PC-9 (cell line): ENCODE results near the gene NUDCD3. TPM values are rescaled to one million over a fixed set of nuclear protein-coding genes. Genes with fewer than 3 reads are reported as not detected.

Source experiments
- BruUV-seq: library from RNA; stranded (reverse); fragments of 400-500 nt; replicated peaks from 2 replicates; lab custom pipeline; 2021; lab: Mats Ljungman, UMichigan
- CTCF ChIA-PET: fragments of 300-600 bp; sonication (Branson Sonifier 250); formaldehyde crosslinking; loops from one replicate; lab custom pipeline; 2022; ENCODE audit warnings: antibody characterized with exemption; lab: Charles Lee
- POLR2A ChIA-PET: fragments of 300-600 bp; sonication (Branson Sonifier 250); formaldehyde crosslinking; loops from one replicate; lab custom pipeline; 2022; ENCODE audit warnings: antibody characterized with exemption; ENCODE audit not compliant: unreplicated experiment; lab: Charles Lee
- DNase-seq, 2 experiments: peaks; one replicate each; pipeline versions ENCODE4 v3.0.0 to v3.0.0-alpha.2; 2015 to 2022; ENCODE audit warnings: mixed read lengths in 1 of 2
- H2AFZ ChIP-seq: fragments of 200-600 bp; sonication (generic); 2 replicates; pipeline ENCODE4 v1.8.1; 2017; ENCODE audit warnings: antibody characterized with exemption
- H3F3A ChIP-seq: fragments of 200-600 bp; sonication (generic); 2 replicates; pipeline ENCODE4 v1.8.1; 2017; ENCODE audit warnings: antibody characterized with exemption, mild to moderate bottlenecking, low read depth; ENCODE audit not compliant: insufficient read depth
- H3K27ac ChIP-seq: fragments of 200-600 bp; sonication (generic); 2 replicates; pipeline ENCODE4 v1.6.1; 2016; ENCODE audit warnings: mixed run types
- H3K27me3 ChIP-seq: fragments of 200-600 bp; sonication (generic); 2 replicates; pipeline ENCODE4 v1.6.1; 2016; ENCODE audit warnings: low read depth, mixed run types; ENCODE audit not compliant: insufficient read depth
- H3K36me3 ChIP-seq: fragments of 200-600 bp; sonication (generic); 2 replicates; pipeline ENCODE4 v1.6.1; 2016; ENCODE audit warnings: low read depth, mixed run types
- H3K4me1 ChIP-seq: fragments of 200-600 bp; sonication (generic); replicated peaks from 2 replicates; pipeline ENCODE4 v1.6.1; 2016; ENCODE audit warnings: mixed run types; ENCODE audit not compliant: insufficient read depth
- H3K4me2 ChIP-seq: fragments of 200-600 bp; sonication (generic); 2 replicates; pipeline ENCODE4 v1.6.1; 2017; ENCODE audit warnings: mixed run types
- H3K4me3 ChIP-seq: fragments of 200-600 bp; sonication (generic); 2 replicates; pipeline ENCODE4 v1.6.1; 2016; ENCODE audit warnings: mixed run types
- H3K79me2 ChIP-seq: fragments of 200-600 bp; sonication (generic); 2 replicates; pipeline ENCODE4 v1.6.1; 2017; ENCODE audit warnings: low read depth, mixed run types
- H3K9me2 ChIP-seq: fragments of 200-600 bp; sonication (generic); 2 replicates; pipeline ENCODE4 v1.8.1; 2017; ENCODE audit warnings: mild to moderate bottlenecking; ENCODE audit not compliant: insufficient read depth
- H3K9me3 ChIP-seq: fragments of 200-600 bp; sonication (generic); 2 replicates; pipeline ENCODE4 v1.8.1; 2016; ENCODE audit warnings: low read depth; ENCODE audit not compliant: insufficient read depth
- H4K20me1 ChIP-seq: fragments of 200-600 bp; sonication (generic); 2 replicates; pipeline ENCODE4 v1.8.1; 2017; ENCODE audit not compliant: insufficient read depth
- CTCF ChIP-seq: fragments of 200-600 bp; sonication (generic); conservative IDR thresholded peaks from 2 replicates; pipeline ENCODE4 v1.6.1; 2017; ENCODE audit warnings: mixed run types, antibody characterized with exemption, mild to moderate bottlenecking, moderate library complexity
- EZH2 ChIP-seq: fragments of 200-600 bp; sonication (generic); IDR thresholded peaks from 2 replicates; pipeline ENCODE4 v1.8.0; 2017; ENCODE audit warnings: antibody characterized with exemption, low read depth
- intact Hi-C: fragments of 100-400 bp; cut with micrococcal nuclease; formaldehyde crosslinking; loops from one replicate; pipeline ENCODE4 v1.10.0; 2022; ENCODE audit not compliant: unreplicated experiment
- total RNA-seq: library from RNA; stranded (reverse); gene quantifications from 2 replicates; pipeline ENCODE4 v1.2.3, GENCODE V29; 2021

The NUDCD3 gene
- total RNA-seq, 1 experiment from 2014 or later, result 149 TPM

GRCh38 chr7:44519546-44519945 lies 29.1 kb upstream of the NUDCD3 start:
- TF ChIP-seq CTCF (no peak), EZH2 (no peak)
- no peaks in the 10 kb centered on the region for H3K4me1 ChIP-seq
- no peaks in the 10 kb centered on the region for H3K27me3 ChIP-seq
- no peak overlapping the region for H2AFZ ChIP-seq
- H4K20me1 ChIP-seq, result no peaks in the 10 kb centered on the region
- CTCF ChIA-PET, result no interaction called here
- no peaks in the 10 kb centered on the region for H3K9me2 ChIP-seq
- H3K9me3 ChIP-seq, result no peaks in the 10 kb centered on the region
- H3K4me3 ChIP-seq, result no peak overlapping the region
- H3K27ac ChIP-seq, result no peak overlapping the region
- H3K36me3 ChIP-seq, result no peaks in the 10 kb centered on the region
- POLR2A ChIA-PET, result no interaction called here
- intact Hi-C loops, result no loop called here
- no peaks in the 10 kb centered on the region for H3K79me2 ChIP-seq
- BruUV-seq, result no TSS peak
- H3F3A ChIP-seq, result no peaks in the 10 kb centered on the region
- no peak overlapping the region for H3K4me2 ChIP-seq
- no peak for DNase-seq

- Histone ChIP-seq H2AFZ (no peak overlapping the region), H3K27me3 (no peaks in the 10 kb centered on the region), H3K9me2 (no peaks in the 10 kb centered on the region), H3F3A (no peaks in the 10 kb centered on the region), H3K4me3 (no peak overlapping the region), H4K20me1 (no peaks in the 10 kb centered on the region), H3K9me3 (no peaks in the 10 kb centered on the region), H3K4me1 (no peaks in the 10 kb centered on the region), H3K36me3 (no peaks in the 10 kb centered on the region), H3K79me2 (no peaks in the 10 kb centered on the region), H3K4me2 (no peak overlapping the region), H3K27ac (no peak overlapping the region)
- TF ChIP-seq EZH2 (no peak), CTCF (no peak)
- BruUV-seq, result no TSS peak
- intact Hi-C loops, result no loop called here
- CTCF ChIA-PET, result interaction anchor here (0.7 kb wide), 1 partner anchor 55 kb away, joined by 7 read pairs; no protein-coding TSS in a partner anchor
- POLR2A ChIA-PET, result no interaction called here
- DNase-seq, result no peak
Measured at GRCh38 chr7:44518761-44519160, 28.3 kb upstream of the NUDCD3 start.

- Histone ChIP-seq H4K20me1 (no peaks in the 10 kb centered on the region), H3K4me2 (no peak overlapping the region), H3K79me2 (no peaks in the 10 kb centered on the region), H3K4me3 (no peak overlapping the region), H3K9me2 (no peaks in the 10 kb centered on the region), H3K27me3 (no peaks in the 10 kb centered on the region), H3K4me1 (no peaks in the 10 kb centered on the region), H3K27ac (no peak overlapping the region), H3K36me3 (no peaks in the 10 kb centered on the region), H3F3A (no peaks in the 10 kb centered on the region), H2AFZ (no peak overlapping the region), H3K9me3 (no peaks in the 10 kb centered on the region)
- ChIA-PET CTCF (no interaction called here), POLR2A (interaction anchor here (0.6 kb wide), 1 partner anchor 39 kb away, joined by 8 read pairs; no protein-coding TSS in a partner anchor)
- DNase-seq, result no peak
- intact Hi-C loops, result no loop called here
- no peak for TF ChIP-seq EZH2
- TF ChIP-seq CTCF, result no peak
- BruUV-seq, result no TSS peak
Measured at GRCh38 chr7:44517175-44517574, 26.7 kb upstream of the NUDCD3 start.
